CD4-positive, alpha-beta T cell treated with Interleukin-12 subunit alpha and Interleukin-12 subunit beta, for 1 hour (primary cell): ENCODE results near the gene PTPRD.
"Not testable (repeated sequence)": the region's sequence is repeated elsewhere in the genome, so short reads cannot be mapped to it uniquely, and the experiment has no call there.

ENCODE experiments used
- DNase-seq: peaks from one replicate; pipeline ENCODE4 v3.0.0-alpha.2; 2020

The PTPRD gene

GRCh38 chr9:8943392-8943791 lies 1669.4 kb downstream of the PTPRD start:
- no peak for DNase-seq

- no peak for DNase-seq
These were observed 1672.2 kb downstream of the PTPRD start for GRCh38 chr9:8940650-8941049.

GRCh38 chr9:8926461-8926860 lies 1686.3 kb downstream of the PTPRD start:
- DNase-seq = no peak

GRCh38 chr9:8924562-8924961 lies 1688.2 kb downstream of the PTPRD start:
- DNase-seq = no peak

GRCh38 chr9:8920478-8921183 lies 1692.2 kb downstream of the PTPRD start:
- DNase-seq = not testable (repeated sequence)

- DNase-seq = no peak
These were observed 1694.7 kb downstream of the PTPRD start for GRCh38 chr9:8917956-8918739.

GRCh38 chr9:8916771-8917170 lies 1696.0 kb downstream of the PTPRD start:
- DNase-seq = no peak

GRCh38 chr9:8907868-8908267 lies 1704.9 kb downstream of the PTPRD start:
- no peak for DNase-seq

- DNase-seq = no peak
These were observed 1707.1 kb downstream of the PTPRD start for GRCh38 chr9:8905731-8906130.

- DNase-seq = no peak
These were observed 1707.9 kb downstream of the PTPRD start for GRCh38 chr9:8904771-8905515.

GRCh38 chr9:8903077-8903476 lies 1709.7 kb downstream of the PTPRD start:
- DNase-seq = no peak

- DNase-seq = no peak
These were observed 1711.7 kb downstream of the PTPRD start for GRCh38 chr9:8901146-8901545.

- no peak for DNase-seq
These were observed 1713.3 kb downstream of the PTPRD start for GRCh38 chr9:8899511-8899910.

GRCh38 chr9:8895861-8896224 lies 1717.0 kb downstream of the PTPRD start:
- peak; percentile 4 for DNase-seq

- no peak for DNase-seq
These were observed 1717.5 kb downstream of the PTPRD start for GRCh38 chr9:8895106-8895860.

- no peak for DNase-seq
These were observed 1722.1 kb downstream of the PTPRD start for GRCh38 chr9:8890695-8891094.

- no peak for DNase-seq
These were observed 1723.7 kb downstream of the PTPRD start for GRCh38 chr9:8889100-8889499.

GRCh38 chr9:8888591-8888990 lies 1724.2 kb downstream of the PTPRD start:
- no peak for DNase-seq

- no peak for DNase-seq
These were observed 1725.4 kb downstream of the PTPRD start for GRCh38 chr9:8887369-8887768.

- DNase-seq = no peak
These were observed 1729.5 kb downstream of the PTPRD start for GRCh38 chr9:8883321-8883720.

- DNase-seq = no peak
These were observed 1732.7 kb downstream of the PTPRD start for GRCh38 chr9:8880060-8880459.

GRCh38 chr9:8879284-8879683 lies 1733.5 kb downstream of the PTPRD start:
- no peak for DNase-seq
